Hepatocyte (in vitro differentiated cells): Measurements from ENCODE around the gene ZNF689. TPM values are rescaled to one million over a fixed set of nuclear protein-coding genes. Genes with fewer than 3 reads are reported as not detected.

ENCODE experiments used
- DNase-seq: peaks from one replicate; pipeline ENCODE4 v3.0.0-alpha.2; 2016; ENCODE audit warnings: low spot score
- H2AFZ ChIP-seq: fragments of 200-600 bp; sonication (generic); 2 replicates; pipeline ENCODE4 v1.6.0; 2016; ENCODE audit warnings: antibody characterized with exemption, mild to moderate bottlenecking
- H3K27ac ChIP-seq: fragments of 200-600 bp; sonication (generic); 2 replicates; pipeline ENCODE4 v1.5.1; 2016; ENCODE audit warnings: mild to moderate bottlenecking
- H3K27me3 ChIP-seq: fragments of 200-600 bp; sonication (generic); 2 replicates; pipeline ENCODE4 v1.6.1; 2016
- H3K36me3 ChIP-seq: fragments of 200-600 bp; sonication (generic); replicated peaks from 2 replicates; pipeline ENCODE4 v1.5.1; 2016; ENCODE audit warnings: low read depth; ENCODE audit not compliant: insufficient read depth
- H3K4me1 ChIP-seq: fragments of 200-600 bp; sonication (generic); 2 replicates; pipeline ENCODE4 v1.5.1; 2016; ENCODE audit warnings: mild to moderate bottlenecking, moderate library complexity; ENCODE audit not compliant: insufficient read depth
- H3K4me2 ChIP-seq: fragments of 200-600 bp; sonication (generic); 2 replicates; pipeline ENCODE4 v1.6.0; 2016
- H3K4me3 ChIP-seq: fragments of 200-600 bp; sonication (generic); 2 replicates; pipeline ENCODE4 v1.5.1; 2016; ENCODE audit warnings: mild to moderate bottlenecking
- H3K79me2 ChIP-seq: fragments of 200-600 bp; sonication (generic); 2 replicates; pipeline ENCODE4 v1.6.0; 2017; ENCODE audit warnings: mild to moderate bottlenecking
- H3K9me2 ChIP-seq: fragments of 200-600 bp; sonication (generic); replicated peaks from 2 replicates; pipeline ENCODE4 v1.6.0; 2017; ENCODE audit warnings: mild to moderate bottlenecking; ENCODE audit not compliant: insufficient read depth
- H3K9me3 ChIP-seq: fragments of 200-600 bp; sonication (generic); 2 replicates; pipeline ENCODE4 v1.5.1; 2016; ENCODE audit warnings: low read depth, mild to moderate bottlenecking
- H4K20me1 ChIP-seq: fragments of 200-600 bp; sonication (generic); 2 replicates; pipeline ENCODE4 v1.6.0; 2016; ENCODE audit warnings: mild to moderate bottlenecking; ENCODE audit not compliant: insufficient read depth, poor library complexity, severe bottlenecking
- CTCF ChIP-seq: fragments of 200-600 bp; sonication (generic); IDR thresholded peaks from 2 replicates; pipeline ENCODE4 v1.5.1; 2016; ENCODE audit warnings: antibody characterized with exemption, mild to moderate bottlenecking; ENCODE audit not compliant: poor library complexity
- EZH2 ChIP-seq: fragments of 200-600 bp; sonication (generic); IDR thresholded peaks from 2 replicates; pipeline ENCODE4 v1.6.1; 2016; ENCODE audit warnings: antibody characterized with exemption, mild to moderate bottlenecking, borderline replicate concordance
- EZH2phosphoT487 ChIP-seq: fragments of 200-600 bp; sonication (generic); IDR thresholded peaks from one replicate; pipeline ENCODE4 v1.6.1; 2018; ENCODE audit warnings: antibody characterized with exemption, mild to moderate bottlenecking, low read depth, moderate library complexity; ENCODE audit not compliant: unreplicated experiment, severe bottlenecking
- WGBS: methylation state at CpG from one replicate; pipeline ENCODE4 v1.1.6; 2016; ENCODE audit warnings: low lambda C conversion rate; ENCODE audit errors: missing lambda C conversion rate; 5-methylcytosine and 5-hydroxymethylcytosine counted together
- polyA plus RNA-seq: library from polyadenylated mRNA; unstranded; fragments of >200 nt; fragmentation: Nextera tagmentation; extraction: Ambion mirVana; gene quantifications from 2 replicates; pipeline ENCODE4 v1.2.1, GENCODE V29; 2016
- total RNA-seq: library from RNA; depleted of rRNA; stranded (reverse); fragments of >200 nt; gene quantifications from 2 replicates; pipeline ENCODE4 v1.2.3, GENCODE V29; 2014

Gene ZNF689
- 7.1 and 8.0 TPM in 2 replicates for total RNA-seq
- polyA plus RNA-seq, result 5.6 and 8.7 TPM in 2 replicates

GRCh38 chr16:30609926-30610839, at the start of gene ZNF689:
Gene ZNF689 (minus strand): TSS chr16:30610389. CDS start chr16:30610041, 348 bp downstream.
- TF ChIP-seq CTCF (no peak), EZH2 (no peak), EZH2phosphoT487 (no peak)
- WGBS, result 2% methylated on average over 63 of the region's 63 CpGs

DNA sequence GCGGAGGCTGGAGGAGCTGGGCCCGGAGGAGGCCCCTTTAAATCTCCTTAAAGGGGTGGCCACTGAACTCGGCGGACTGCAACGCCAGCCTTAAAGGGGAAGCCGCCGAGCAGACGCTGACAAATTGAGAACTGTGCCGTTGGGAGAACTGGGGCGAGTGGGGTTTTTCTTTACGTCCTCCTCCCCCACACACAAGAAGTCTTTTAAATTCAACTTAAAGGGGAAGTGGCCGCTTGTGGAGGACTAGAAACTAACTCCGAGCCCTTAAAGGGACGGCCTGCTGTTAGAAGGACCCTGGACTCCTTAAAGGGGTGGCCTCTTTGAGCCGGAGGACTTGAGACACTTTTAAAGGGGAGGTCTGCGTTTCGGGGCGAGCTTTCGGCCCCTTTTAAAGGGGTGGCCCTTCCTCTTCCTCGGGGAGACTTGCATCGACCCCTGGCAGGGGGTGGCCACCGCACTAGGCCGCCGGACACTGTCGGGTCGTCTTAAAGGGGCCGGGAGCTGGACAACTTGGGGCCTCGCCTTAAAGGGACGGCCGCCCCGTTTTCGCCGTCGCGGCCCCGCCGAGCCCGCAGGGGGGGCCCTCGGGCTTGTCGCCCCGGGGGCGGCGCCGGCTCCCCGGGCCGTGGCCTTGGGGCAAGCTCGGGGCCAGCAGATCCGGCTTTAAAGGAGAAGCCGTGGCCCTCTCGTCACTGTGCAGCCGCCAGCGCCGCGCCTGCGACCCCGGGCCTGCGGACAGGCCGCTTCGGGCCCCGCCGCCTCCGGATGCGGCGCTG, 48.7 kb upstream of the ZNF689 start:
- Histone ChIP-seq H3K36me3 (no peaks in the 10 kb centered on the region), H3K9me3 (no peaks in the 10 kb centered on the region), H3K27me3 (no peaks in the 10 kb centered on the region), H3K4me2 (peak overlapping the region; percentile 50), H3K27ac (peak overlapping the region; percentile 95), H3K4me3 (peak overlapping the region; percentile 20), H3K4me1 (peaks cover 25% of the 10 kb centered on the region), H2AFZ (peak overlapping the region; percentile 8), H3K9me2 (no peaks in the 10 kb centered on the region), H3K79me2 (peaks cover 44% of the 10 kb centered on the region), H4K20me1 (peaks cover 41% of the 10 kb centered on the region)
- TF ChIP-seq EZH2 (no peak), EZH2phosphoT487 (no peak), CTCF (peak; percentile 15)
- under 1% methylated on average over 51 of the region's 64 CpGs for WGBS
- DNase-seq, result peak; percentile 99

More at GRCh38 chr16:30609926-30610839, at the start of gene ZNF689:
- Histone ChIP-seq H2AFZ (peak within 1 kb of the TSS; percentile 97), H3K4me2 (peak within 1 kb of the TSS; percentile 90), H3K79me2 (peaks cover 23% of the 10 kb centered on the region), H3K4me3 (peak within 1 kb of the TSS; percentile 90), H3K4me1 (peaks cover 4% of the 10 kb centered on the region), H3K9me3 (no peaks in the 10 kb centered on the region), H3K9me2 (no peaks in the 10 kb centered on the region), H4K20me1 (no peaks in the 10 kb centered on the region), H3K36me3 (no peaks in the 10 kb centered on the region), H3K27ac (peak within 1 kb of the TSS; percentile 97), H3K27me3 (no peaks in the 10 kb centered on the region)
- DNase-seq, result peak; percentile 97

GRCh38 chr16:30657866-30658730, 47.9 kb upstream of the ZNF689 start, which contains the start of gene FBRS:
Gene FBRS (plus strand): TSS chr16:30658431. CDS start chr16:30659519, 1,088 bp downstream.
- no peaks in the 10 kb centered on the region for H3K27me3 ChIP-seq
- H3K9me2 ChIP-seq, result no peaks in the 10 kb centered on the region
- DNase-seq, result peak; percentile 100
- peaks cover 33% of the 10 kb centered on the region for H4K20me1 ChIP-seq
- H3K9me3 ChIP-seq, result no peaks in the 10 kb centered on the region
- H3K27ac ChIP-seq, result peak within 1 kb of the TSS; percentile 95
- TF ChIP-seq EZH2 (no peak), EZH2phosphoT487 (no peak), CTCF (peak; percentile 93)
- no peaks in the 10 kb centered on the region for H3K36me3 ChIP-seq
- H3K4me3 ChIP-seq, result peak within 1 kb of the TSS; percentile 20
- peak within 1 kb of the TSS; percentile 82 for H3K4me2 ChIP-seq
- under 1% methylated on average over 65 of the region's 86 CpGs for WGBS
- peaks cover 25% of the 10 kb centered on the region for H3K4me1 ChIP-seq
- peak within 1 kb of the TSS; percentile 8 for H2AFZ ChIP-seq
- H3K79me2 ChIP-seq, result peaks cover 36% of the 10 kb centered on the region
